SK-MEL-5 (cell line): ENCODE results near the gene TMCC2. TPM values are rescaled to one million over a fixed set of nuclear protein-coding genes. Genes with fewer than 3 reads are reported as not detected.
"Not testable (repeated sequence)": the region's sequence is repeated elsewhere in the genome, so short reads cannot be mapped to it uniquely, and the experiment has no call there.

ENCODE experiments used
- DNase-seq: peaks from one replicate; pipeline ENCODE4 v3.0.0-alpha.2; 2016; ENCODE audit warnings: low read depth, low spot score
- in situ Hi-C: cut with HindIII; loops from 2 replicates; pipeline ENCODE4 v1.10.0; 2016; ENCODE audit warnings: low sequenced_read_pairs, high pct_unique_total_duplicates, low pct_unique_long_range_greater_than_20kb
- total RNA-seq: library from RNA; depleted of rRNA; stranded (reverse); fragments of >200 nt; shearing (Covaris generic); gene quantifications from 2 replicates; pipeline ENCODE4 v1.2.3, GENCODE V29; 2014

The TMCC2 gene
- total RNA-seq, 1 experiment from 2014 or later: 22.1 TPM

DNA sequence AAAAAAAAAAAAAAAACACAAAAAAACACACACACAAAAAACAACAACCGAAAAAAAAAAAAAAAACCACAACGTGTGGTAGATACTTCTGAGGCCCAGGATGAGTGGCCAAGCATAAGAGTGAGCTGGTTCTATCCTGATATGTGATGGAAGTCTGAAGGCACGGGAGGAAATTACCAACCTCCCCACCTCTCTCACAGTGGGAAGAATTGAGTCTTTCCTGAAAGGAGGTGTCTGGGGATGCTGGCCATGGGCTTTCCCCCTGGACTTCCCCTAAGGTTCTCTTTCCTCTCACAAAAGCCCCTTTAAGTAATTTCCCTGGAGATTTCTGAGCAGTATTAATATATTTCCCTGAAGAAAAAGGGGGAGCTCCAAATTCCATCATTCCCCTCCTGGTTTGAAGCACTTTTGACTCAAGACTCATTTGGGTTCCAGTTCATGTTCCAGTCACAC, 5.2 kb downstream of the TMCC2 start:
- DNase-seq: no peak
- in situ Hi-C loops: no loop called here

DNA sequence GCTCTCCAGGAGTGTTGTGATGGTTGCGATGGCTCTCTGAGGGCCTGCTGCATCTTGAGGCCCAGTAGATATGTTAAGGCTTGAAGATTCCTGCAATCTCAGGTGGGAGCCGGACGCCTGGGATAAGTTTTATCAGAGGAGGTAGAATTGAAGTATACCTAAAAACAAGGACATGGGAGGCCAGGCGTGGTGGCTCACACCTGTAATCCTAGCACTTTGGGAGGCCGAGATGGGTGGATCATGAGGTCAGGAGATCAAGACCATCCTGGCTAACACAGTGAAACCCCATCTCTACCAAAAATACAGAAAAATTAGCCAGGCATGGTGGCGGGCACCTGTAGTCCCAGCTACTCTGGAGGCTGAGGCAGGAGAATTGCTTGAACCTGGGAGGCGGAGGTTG, 6.2 kb downstream of the TMCC2 start:
- DNase-seq, in situ Hi-C loops: not testable (repeated sequence)

DNA sequence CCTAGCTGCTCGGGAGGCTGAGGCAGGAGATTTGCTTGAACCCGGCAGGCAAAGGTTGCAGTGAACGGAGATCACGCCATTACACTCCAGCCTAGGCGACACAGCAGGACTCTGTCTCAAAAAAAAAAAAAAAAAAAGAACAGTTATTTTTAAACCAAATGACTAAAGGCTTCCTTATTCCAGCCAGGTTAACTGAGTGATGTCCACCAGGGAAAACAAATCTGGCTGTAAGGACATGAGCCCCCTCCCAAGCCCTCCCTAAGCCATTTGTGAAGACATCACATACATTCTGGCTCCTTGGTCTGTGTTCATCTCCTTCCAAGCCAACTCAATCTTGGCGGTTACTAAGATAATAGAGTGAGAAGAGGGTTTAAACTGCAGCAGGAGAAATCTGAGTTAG, 8.2 kb downstream of the TMCC2 start:
- no peak for DNase-seq
- in situ Hi-C loops: no loop called here

DNA sequence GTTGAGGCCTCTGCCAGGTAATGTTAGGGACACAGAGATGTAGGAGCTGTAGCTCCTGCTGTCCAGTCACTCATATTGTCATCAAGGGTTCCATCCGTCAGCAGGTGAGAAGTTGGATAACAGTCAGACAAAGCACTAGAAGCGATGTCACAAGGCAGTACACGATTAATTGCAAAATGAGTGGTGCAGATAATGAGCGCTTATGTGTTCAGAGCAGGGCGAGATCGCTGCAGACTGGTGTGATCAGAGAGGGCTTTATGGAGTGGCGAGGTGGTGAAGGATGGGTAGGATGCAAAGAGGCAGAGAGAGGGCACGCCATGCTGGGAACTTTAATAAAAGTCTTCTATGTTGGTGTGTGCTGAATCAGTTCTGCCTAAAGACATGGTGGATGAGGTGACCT, 8.8 kb downstream of the TMCC2 start:
- no peak for DNase-seq
- in situ Hi-C loops: no loop called here

DNA sequence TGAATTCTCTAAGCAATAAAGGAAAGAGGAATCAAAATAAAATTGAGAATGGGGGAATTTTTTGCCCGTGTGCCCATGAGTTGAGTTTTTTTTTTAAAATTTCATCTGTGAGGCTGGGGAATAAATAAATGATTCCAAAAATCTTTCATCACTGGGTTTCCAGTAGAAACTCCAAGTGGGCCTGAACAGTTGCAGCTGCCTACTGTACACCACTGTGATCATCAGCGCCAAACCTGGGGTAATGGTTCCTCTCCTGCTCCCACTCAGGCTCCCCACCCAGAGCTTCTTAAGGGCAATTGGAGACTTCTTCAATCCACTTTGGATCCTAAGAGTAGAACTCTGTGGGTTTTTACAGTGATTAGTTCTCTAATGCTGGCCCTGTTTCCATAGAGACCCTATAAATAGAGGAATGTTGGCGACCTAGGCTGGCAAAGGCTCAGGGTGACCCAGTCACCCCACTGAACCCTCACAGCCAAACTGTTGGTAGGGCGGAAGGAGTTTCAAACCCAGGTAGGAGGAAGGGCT, 9.3 kb downstream of the TMCC2 start:
- no peak for DNase-seq
- in situ Hi-C loops: no loop called here

DNA sequence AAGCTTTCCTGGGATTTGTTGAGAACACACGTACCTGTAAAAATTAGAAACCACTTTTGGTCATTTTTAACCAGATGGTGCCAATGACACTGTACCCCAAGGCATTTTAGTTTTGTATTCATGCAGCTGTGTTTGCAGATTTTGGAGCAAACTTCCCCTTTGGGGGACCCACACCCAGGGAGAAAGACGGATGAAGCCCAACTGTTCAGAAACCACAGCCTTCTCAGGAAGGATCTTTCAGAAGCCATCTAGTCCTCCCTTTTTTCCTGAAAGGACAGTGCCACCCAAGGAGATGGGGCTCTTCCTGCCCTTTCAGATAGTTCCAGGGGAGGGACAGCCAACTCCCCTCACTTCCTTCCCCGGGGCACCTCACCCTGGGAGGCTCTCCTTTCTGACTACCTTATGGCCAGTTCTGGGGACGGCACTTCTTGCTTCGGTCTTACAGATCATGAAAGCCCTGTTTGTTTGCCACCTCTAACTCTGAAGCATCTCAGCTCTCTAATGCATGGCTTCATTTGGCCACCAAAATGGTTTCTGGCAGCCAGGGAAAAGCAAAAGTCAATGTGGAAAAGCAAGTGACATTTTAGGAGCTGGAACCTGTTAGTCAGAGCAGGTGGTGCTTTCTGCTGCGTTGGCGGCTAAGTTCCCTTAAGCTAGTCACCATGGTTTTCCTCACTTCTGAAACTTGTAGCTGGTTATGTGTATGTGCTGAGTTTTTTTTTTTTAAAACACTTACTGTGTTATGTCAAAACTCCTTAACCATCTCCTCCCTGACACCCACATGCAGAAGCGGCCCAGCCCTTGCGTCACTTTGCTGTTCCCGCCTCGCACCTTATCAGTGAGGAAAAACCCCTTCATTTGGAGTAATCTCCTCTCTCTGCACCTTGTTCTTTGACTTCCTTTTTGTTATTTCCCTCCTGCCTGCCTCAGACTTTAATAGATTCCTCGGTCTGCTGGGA, 10.1 kb downstream of the TMCC2 start:
- in situ Hi-C loops: no loop called here
- no peak for DNase-seq

DNA sequence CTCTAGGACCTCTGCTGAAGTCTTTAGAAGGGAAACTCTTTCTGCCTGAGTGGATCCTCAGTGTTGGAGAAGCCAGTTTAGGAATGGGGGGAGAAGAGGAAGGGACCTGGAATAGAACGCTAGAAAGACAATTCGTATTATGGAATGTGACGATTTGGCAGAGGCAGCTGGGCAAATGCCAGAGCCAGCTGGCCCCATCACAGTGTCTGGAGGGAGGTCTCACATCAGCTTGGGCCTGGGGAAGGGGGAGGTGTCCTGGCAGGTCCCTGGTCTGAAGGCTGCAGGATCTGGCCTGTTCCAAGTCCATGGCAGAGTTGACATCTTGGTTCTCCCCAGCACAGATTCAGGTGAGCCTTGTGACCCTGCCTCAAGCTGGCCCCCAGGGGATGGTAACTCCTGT, 11.3 kb downstream of the TMCC2 start:
- in situ Hi-C loops: no loop called here
- DNase-seq: no peak

DNA sequence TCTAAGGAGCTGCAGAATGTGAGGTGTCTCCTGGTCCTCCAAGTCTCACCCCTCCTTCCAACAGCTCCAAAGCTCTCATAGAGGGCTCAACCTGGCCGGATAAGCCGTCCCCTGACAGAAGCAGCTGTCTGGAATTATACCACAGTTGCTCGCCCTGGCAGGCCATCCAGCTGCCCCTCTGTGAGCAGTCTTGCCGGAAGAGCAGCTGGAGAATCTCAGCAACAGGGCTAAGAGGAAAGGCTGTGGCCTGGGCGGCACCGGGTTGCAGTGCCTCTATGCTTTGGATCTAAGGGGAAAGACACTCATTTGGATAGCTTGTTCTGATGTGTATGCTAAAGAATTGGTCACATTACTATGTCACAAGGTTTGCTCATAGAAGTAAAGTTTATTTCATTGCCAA, 12.4 kb downstream of the TMCC2 start:
- in situ Hi-C loops: no loop called here
- DNase-seq: no peak

DNA sequence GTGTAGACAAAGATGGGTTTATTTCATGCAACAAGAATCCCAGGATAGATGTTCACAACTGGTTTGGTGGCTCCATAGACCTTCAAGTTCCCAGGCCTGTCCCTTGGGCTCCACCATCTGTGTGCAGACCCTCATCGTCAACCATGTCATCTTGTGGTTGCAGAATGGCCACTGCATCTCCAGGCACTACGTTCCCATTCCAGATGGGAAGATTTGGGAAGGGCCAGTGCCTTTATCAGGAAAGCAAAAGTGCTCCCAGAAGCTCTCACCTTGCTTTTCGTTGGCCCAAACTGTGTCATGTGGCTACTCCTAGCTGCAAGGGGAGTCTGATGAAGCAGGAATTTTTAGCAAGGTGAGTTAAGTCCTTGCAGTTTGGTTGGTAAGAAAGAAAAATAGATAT, 12.8 kb downstream of the TMCC2 start:
- in situ Hi-C loops: no loop called here
- no peak for DNase-seq

DNA sequence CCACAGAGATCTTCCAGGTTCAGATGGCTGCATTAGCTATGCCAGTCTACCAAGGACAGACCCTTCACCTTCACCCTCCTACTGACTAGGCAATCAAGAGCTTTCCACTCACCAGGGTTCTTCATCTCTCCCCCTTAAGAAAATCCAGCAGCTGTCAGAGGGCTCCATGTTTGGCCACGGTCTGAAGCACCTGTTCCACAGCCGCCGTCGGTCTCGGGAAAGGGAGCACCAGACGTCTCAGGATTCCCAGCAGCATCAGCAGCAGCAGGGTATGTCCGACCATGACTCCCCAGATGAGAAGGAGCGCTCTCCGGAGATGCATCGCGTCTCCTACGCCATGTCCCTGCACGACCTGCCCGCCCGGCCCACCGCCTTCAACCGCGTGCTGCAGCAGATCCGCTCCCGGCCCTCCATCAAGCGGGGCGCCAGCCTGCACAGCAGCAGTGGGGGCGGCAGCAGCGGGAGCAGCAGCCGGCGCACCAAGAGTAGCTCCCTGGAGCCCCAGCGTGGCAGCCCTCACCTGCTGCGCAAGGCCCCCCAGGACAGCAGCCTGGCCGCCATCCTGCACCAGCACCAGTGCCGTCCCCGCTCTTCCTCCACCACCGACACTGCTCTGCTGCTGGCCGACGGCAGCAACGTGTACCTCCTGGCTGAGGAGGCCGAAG, 13.8 kb downstream of the TMCC2 start:
- in situ Hi-C loops: no loop called here
- no peak for DNase-seq

DNA sequence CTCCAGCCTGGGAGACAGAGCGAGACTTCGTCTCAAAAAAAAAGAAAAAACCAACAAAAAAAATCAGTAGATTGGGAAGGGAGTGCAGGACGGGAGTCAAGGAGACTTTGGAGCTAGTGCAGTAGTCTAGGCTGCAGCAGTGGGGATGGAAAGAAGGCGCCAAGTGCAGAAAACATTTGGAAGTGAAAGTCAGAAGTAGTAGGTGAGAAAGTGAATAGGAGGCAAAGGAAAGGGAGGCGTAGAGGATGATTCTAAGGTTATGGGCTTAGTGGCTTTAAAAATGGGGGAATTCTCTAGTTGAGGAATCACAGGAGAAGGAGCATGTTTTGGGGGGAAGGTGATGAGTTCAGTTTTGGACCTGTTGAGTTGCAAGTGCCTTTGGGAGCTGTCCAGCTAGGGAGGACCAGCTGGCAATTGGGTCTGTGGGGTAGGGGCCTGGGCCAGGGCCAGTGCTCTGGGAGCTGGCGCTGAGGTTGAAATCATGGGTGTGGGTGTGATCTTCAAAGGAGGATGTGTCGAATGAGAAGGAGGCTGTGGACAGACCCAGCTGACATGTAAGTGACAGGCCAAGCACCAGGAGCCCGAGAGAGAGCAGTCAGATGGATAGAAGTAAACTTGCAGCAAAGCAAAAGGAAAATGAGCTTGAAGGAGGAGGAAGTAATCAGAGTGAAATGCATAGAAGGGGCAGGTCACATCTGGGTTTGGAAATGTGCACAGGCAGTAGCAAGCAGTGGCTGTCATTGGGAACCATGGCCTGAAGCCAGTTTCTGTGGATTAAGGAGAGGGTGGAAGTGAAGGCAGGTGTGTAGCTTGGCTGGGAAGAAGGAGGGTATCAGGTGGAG, 15.8 kb downstream of the TMCC2 start:
- DNase-seq: no peak
- in situ Hi-C loops: no loop called here

DNA sequence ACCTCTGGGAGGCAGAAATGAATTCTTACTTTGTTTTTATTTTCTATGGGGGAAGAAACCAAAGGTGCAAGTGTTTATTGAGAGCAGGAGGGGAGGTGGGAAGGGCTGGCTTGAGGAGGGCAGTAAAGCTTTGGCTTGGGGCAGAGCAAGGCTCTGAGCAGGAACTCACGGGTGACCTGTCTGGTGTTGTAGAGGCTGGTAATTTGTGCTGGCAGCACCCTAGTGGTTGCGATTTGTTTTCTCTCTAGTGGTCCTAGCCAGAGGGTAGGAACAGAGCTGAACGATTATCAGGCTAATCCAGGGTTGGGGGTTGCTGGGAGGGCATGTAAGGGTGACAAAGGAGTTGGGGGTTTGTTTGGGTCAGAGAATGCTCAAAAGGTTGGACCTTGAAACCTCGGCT, 16.6 kb downstream of the TMCC2 start:
- in situ Hi-C loops: no loop called here
- no peak for DNase-seq

DNA sequence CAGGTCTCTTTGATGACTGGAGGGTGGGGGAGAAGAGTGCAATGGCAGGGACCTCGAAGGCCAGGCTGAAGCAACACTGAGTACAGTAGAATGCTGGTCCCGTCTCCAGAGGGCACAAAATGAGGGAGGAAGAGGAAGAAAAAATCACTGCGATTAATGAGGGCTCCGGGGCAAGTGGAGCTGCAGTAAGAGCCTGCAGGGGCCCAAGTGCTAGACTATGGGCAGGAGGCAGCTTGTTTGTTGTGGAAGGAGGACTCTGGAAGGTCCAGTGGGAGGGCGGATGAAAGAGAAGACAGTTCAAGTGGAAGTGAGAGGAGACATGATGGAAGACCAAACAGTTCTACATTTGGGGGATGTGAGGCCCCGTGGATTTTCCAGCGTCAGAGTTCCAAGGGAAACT, 17.4 kb downstream of the TMCC2 start:
- DNase-seq: no peak
- in situ Hi-C loops: no loop called here

DNA sequence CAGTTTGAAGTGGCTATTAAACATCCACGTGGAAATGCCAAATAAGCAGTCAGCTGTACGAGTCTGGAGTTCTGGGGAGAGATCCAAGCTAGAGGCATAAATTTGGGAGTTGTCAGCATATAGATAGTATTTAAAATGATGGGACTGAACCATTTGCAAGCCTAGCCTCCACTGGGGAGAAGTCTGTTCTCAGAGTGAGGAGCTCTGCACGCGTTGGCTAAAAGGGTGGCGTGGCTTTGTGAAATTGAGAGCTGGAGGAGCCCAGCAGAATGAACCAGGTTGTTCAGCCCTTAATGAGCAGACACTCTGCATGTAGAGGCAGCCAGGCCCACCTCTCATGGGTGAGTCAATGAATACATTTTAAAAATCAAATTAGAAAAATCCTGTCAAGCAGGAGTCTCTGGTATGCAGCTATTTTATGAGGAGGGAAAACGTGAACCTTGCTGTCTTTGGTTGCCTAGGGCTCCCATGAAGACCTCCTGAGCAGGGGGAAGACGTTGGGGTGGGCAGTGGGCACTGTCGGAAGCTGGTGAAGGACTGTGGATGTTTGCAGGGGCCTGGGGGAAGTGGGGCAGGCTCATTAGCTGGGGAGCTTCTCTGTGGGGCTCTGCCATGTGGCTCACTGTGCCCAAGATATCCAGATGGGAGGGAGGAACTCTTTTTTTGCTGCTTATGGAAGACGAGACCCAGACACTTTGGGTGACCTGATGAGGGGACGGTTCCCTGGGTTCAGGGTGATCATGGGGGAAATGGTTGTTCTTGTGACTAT, 18.8 kb downstream of the TMCC2 start:
- in situ Hi-C loops: no loop called here
- no peak for DNase-seq

DNA sequence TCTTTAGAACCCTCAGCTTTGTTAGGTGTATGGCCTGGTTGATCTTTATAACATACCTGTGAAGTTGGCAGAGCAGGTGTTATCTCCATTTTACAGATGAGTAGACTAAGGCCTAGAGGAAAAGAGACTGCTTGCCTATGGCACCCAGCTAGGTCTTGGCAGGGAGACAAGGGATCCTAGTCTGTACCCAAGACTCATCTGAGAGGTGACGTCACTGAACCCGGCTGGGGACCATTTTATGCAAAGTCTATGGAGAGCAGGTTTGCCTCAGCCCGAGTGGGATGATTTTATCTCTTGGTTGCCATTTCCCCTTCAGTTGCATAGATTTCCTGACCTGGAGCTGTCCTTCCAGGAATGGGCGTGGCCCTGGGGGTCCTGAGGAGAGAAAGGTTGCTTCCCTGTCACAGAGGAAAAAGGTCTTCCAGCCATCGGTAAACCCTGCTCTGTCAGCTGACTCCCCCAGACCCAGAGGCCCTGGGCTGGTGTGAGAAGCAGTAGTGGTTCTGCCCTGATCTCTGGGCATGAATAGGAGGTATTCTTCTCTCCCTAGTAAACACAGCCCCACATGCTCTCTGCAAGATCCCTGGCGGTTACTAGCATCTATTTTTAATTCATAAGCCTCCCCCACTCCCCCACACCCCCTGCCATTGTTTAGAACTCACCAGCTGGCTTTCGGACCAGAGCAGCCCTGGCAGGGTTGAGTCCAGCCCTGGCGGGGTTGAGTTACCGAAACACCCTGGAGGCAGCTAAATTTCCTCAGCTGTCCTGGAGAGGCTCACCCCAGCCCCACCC, 19.6 kb downstream of the TMCC2 start:
- DNase-seq: peak; percentile 98
- in situ Hi-C loops: no loop called here

DNA sequence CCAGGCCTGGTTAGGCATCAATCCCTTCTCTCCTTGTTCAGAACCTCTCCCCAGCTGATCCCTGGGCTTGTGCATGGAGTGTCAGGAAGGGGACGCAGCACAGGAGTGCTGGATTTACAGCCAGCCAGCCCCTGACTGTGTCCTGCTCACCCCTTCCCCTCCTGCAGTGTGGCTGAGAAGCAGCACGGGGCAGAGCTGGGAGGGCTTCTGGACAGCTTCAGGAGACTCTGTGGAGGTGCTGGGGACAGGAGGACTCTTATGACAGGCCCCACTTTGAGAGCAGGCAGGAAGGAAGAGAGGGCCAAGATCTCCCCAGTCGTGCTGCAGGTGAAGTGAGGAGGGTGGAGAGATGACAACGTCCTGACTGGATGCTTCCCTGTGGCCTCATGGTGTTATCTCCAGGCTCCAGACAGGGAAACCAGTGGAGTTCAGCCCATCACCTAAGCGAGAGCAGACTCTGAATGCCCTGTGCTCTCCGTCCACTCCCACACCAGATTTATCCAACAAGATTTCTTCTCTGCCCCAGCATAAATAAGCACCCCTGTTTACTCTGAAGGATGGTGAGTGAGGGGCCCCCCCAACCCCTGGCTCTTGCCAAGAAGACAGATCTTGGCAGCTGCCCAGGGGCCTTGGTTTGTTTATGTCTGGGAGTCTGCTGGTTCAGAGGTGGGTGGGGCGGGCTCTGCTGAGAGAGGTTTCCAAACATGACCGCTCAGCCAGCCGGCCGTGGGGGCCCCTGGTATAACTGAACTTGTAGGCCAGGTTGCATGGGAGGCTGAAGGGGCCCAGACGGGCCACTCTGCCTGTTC, 21.3 kb downstream of the TMCC2 start:
- in situ Hi-C loops: no loop called here

More for the DNA sequence above, 21.3 kb downstream of the TMCC2 start:
- DNase-seq: no peak
